ENCODE results near the gene PCCB.

The PCCB gene

DNA sequence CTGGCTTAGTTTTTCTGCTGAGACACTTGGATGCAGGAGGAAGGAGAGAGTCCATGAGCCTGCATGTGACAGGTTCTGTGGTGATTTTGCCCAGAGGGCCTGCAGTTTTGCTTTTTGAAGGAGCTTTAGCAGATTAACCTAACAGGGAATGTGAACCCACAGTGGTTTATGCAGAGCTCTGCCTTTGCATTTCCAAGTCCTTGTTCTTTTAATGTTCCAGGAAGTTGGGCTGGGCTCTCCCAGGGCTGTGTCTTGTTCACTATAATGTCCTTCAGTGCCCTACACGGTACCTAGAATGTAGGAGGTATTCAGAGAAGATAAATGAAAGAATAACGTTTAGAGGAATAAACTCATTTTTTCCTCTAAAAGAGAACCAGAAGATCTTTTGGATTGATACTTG is 50.3 kb downstream of the PCCB start:
- Histone ChIP-seq H4K8ac (ENCODE audit: low read length) (no peak overlapping the region), H2BK12ac (ENCODE audit: low read length in 2 of 2) (no peak overlapping the region), H2BK5ac (ENCODE audit: low read depth, low read length, poor library complexity, severe bottlenecking) (no peak overlapping the region), H4K91ac (ENCODE audit: low read length) (no peak overlapping the region), H3K14ac (ENCODE audit: low read length in 2 of 2) (no peak overlapping the region), H3K18ac (ENCODE audit: low read depth in 1 of 2, low read length in 2 of 2) (no peak overlapping the region), H3K27ac (ENCODE audit: low read length, poor library complexity, severe bottlenecking) (no peak overlapping the region), H2AFZ (ENCODE audit: low read depth, low read length) (no peak overlapping the region), H3K23ac (ENCODE audit: low read length in 2 of 2) (no peak overlapping the region), H3K4me3 (ENCODE audit: insufficient read depth in 1 of 2, low read depth in 1 of 2, low read length in 2 of 2) (no peak overlapping the region), H3K4me1 (ENCODE audit: control insufficient read depth, insufficient read depth, low read depth, low read length) (no peaks in the 10 kb centered on the region), H3K36me3 (ENCODE audit: control insufficient read depth in 1 of 2, insufficient read depth in 2 of 2, low read depth in 1 of 2, low read length in 2 of 2) (peaks cover 26 to 52% of the 10 kb centered on the region in 2 experiments), H2BK120ac (ENCODE audit: low read depth, low read length) (no peak overlapping the region), H2AK5ac (ENCODE audit: low read length, severe bottlenecking) (no peak overlapping the region), H3K79me1 (replicated peaks; ENCODE audit: low read length, poor library complexity, severe bottlenecking) (peaks cover 7% of the 10 kb centered on the region), H3K4me2 (ENCODE audit: low read length, poor library complexity, severe bottlenecking) (no peak overlapping the region), H3K9me3 (ENCODE audit: control insufficient read depth, low read length) (no peaks in the 10 kb centered on the region), H3K9ac (ENCODE audit: low read length) (no peak overlapping the region), H2BK15ac (ENCODE audit: low read depth, poor library complexity, severe bottlenecking) (no peak overlapping the region), H3K27me3 (ENCODE audit: control insufficient read depth in 1 of 2, insufficient read depth in 1 of 2, low read length in 2 of 2) (no peaks in the 10 kb centered on the region), H3K4ac (ENCODE audit: low read depth in 1 of 2, low read length in 2 of 2) (no peak overlapping the region)
- DNase-seq: no peak
- WGBS: no CpG with 5 or more reads among the region's 2 CpGs

DNA sequence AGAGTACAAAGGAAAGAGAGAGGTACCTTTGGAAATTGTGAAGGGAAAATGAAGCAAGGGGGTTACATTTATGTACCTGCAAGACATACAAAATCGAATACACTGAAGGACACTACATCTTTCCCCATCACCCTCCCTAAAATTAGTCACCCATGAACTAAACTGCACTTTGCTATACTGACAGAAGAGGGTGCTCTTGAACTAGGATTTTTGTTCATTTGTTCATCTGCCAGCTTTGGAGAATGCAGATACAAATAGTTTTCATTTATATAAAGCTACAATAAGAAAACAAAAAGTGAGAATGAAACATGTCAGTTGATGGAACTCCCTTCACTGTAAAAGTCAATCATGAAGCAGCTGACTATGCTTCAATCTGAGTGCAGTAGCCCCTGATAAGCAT is 55.7 kb downstream of the PCCB start:
- H2AK5ac ChIP-seq (ENCODE audit: low read length, severe bottlenecking): no peak overlapping the region
- WGBS: no CpG with 5 or more reads among the region's 1 CpG
- H2BK5ac ChIP-seq (ENCODE audit: low read depth, low read length, poor library complexity, severe bottlenecking): no peak overlapping the region
- H3K79me1 ChIP-seq (replicated peaks; ENCODE audit: low read length, poor library complexity, severe bottlenecking): peaks cover 2% of the 10 kb centered on the region
- no peak overlapping the region for H4K91ac ChIP-seq (ENCODE audit: low read length)
- DNase-seq: peak; percentile 52
- no peak overlapping the region for H2BK120ac ChIP-seq (ENCODE audit: low read depth, low read length)
- H3K27ac ChIP-seq (ENCODE audit: low read length, poor library complexity, severe bottlenecking): no peak overlapping the region
- no peaks in the 10 kb centered on the region for H3K27me3 ChIP-seq (ENCODE audit: control insufficient read depth in 1 of 2, insufficient read depth in 1 of 2, low read length in 2 of 2)
- H3K4ac ChIP-seq (ENCODE audit: low read depth in 1 of 2, low read length in 2 of 2): no peak overlapping the region
- no peak overlapping the region for H3K14ac ChIP-seq (ENCODE audit: low read length in 2 of 2)
- H2BK12ac ChIP-seq (ENCODE audit: low read length in 2 of 2): no peak overlapping the region
- H2AFZ ChIP-seq (ENCODE audit: low read depth, low read length): no peak overlapping the region
- H3K4me3 ChIP-seq (ENCODE audit: insufficient read depth in 1 of 2, low read depth in 1 of 2, low read length in 2 of 2): no peak overlapping the region
- H3K9me3 ChIP-seq (ENCODE audit: control insufficient read depth, low read length): no peaks in the 10 kb centered on the region
- no peak overlapping the region for H2BK15ac ChIP-seq (ENCODE audit: low read depth, poor library complexity, severe bottlenecking)
- no peak overlapping the region for H3K4me2 ChIP-seq (ENCODE audit: low read length, poor library complexity, severe bottlenecking)
- H3K9ac ChIP-seq (ENCODE audit: low read length): no peak overlapping the region
- no peaks in the 10 kb centered on the region for H3K4me1 ChIP-seq (ENCODE audit: control insufficient read depth, insufficient read depth, low read depth, low read length)
- H3K23ac ChIP-seq (ENCODE audit: low read length in 2 of 2): no peak overlapping the region
- no peak overlapping the region for H4K8ac ChIP-seq (ENCODE audit: low read length)
- peaks cover 9 to 11% of the 10 kb centered on the region in 2 experiments for H3K36me3 ChIP-seq (ENCODE audit: control insufficient read depth in 1 of 2, insufficient read depth in 2 of 2, low read depth in 1 of 2, low read length in 2 of 2)
- H3K18ac ChIP-seq (ENCODE audit: low read depth in 1 of 2, low read length in 2 of 2): no peak overlapping the region

GRCh38 chr3:136311261-136311660 is 61.1 kb downstream of the PCCB start:
- no peak overlapping the region for H3K18ac ChIP-seq (ENCODE audit: low read depth in 1 of 2, low read length in 2 of 2)
- no peak overlapping the region for H3K4ac ChIP-seq (ENCODE audit: low read depth in 1 of 2, low read length in 2 of 2)
- no peaks in the 10 kb centered on the region for H3K79me1 ChIP-seq (replicated peaks; ENCODE audit: low read length, poor library complexity, severe bottlenecking)
- H3K23ac ChIP-seq (ENCODE audit: low read length in 2 of 2): no peak overlapping the region
- no peak overlapping the region for H2AK5ac ChIP-seq (ENCODE audit: low read length, severe bottlenecking)
- H3K4me2 ChIP-seq (ENCODE audit: low read length, poor library complexity, severe bottlenecking): no peak overlapping the region
- H3K27ac ChIP-seq (ENCODE audit: low read length, poor library complexity, severe bottlenecking): no peak overlapping the region
- H3K27me3 ChIP-seq (ENCODE audit: control insufficient read depth in 1 of 2, insufficient read depth in 1 of 2, low read length in 2 of 2): no peaks in the 10 kb centered on the region
- no peak overlapping the region for H4K91ac ChIP-seq (ENCODE audit: low read length)
- H2BK15ac ChIP-seq (ENCODE audit: low read depth, poor library complexity, severe bottlenecking): no peak overlapping the region
- no peak overlapping the region for H2BK5ac ChIP-seq (ENCODE audit: low read depth, low read length, poor library complexity, severe bottlenecking)
- H3K4me3 ChIP-seq (ENCODE audit: insufficient read depth in 1 of 2, low read depth in 1 of 2, low read length in 2 of 2): no peak overlapping the region
- H2BK12ac ChIP-seq (ENCODE audit: low read length in 2 of 2): no peak overlapping the region
- no peak overlapping the region for H3K9ac ChIP-seq (ENCODE audit: low read length)
- H3K36me3 ChIP-seq (ENCODE audit: control insufficient read depth in 1 of 2, insufficient read depth in 2 of 2, low read depth in 1 of 2, low read length in 2 of 2): no peaks in the 10 kb centered on the region
- no peak overlapping the region for H4K8ac ChIP-seq (ENCODE audit: low read length)
- no peak for DNase-seq
- 99% methylated on average over 2 of the region's 2 CpGs for WGBS
- H3K9me3 ChIP-seq (ENCODE audit: control insufficient read depth, low read length): no peaks in the 10 kb centered on the region
- no peak overlapping the region for H2BK120ac ChIP-seq (ENCODE audit: low read depth, low read length)
- H2AFZ ChIP-seq (ENCODE audit: low read depth, low read length): no peak overlapping the region
- no peak overlapping the region for H3K14ac ChIP-seq (ENCODE audit: low read length in 2 of 2)
- no peaks in the 10 kb centered on the region for H3K4me1 ChIP-seq (ENCODE audit: control insufficient read depth, insufficient read depth, low read depth, low read length)

DNA sequence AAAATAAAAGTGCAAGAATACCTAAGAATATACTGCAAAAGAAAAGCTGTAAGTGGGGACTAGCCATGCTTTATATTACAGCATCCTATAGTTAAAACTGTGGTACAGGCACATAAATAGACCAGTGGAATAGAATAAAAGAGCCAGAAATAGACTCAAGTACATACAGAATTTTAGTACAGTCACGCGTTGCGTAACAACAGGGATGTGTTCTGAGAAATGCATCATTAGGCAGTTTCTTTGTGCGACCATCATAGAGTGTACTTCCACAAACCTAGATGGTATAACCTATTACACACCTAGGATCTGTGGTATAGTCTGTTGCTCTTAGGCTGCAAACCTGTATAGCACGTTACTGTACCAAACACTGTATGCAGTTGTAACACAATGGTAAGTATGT is 61.8 kb downstream of the PCCB start:
- no peak overlapping the region for H3K4me3 ChIP-seq (ENCODE audit: insufficient read depth in 1 of 2, low read depth in 1 of 2, low read length in 2 of 2)
- no peak overlapping the region for H4K8ac ChIP-seq (ENCODE audit: low read length)
- H3K4ac ChIP-seq (ENCODE audit: low read depth in 1 of 2, low read length in 2 of 2): no peak overlapping the region
- no peak overlapping the region for H2BK120ac ChIP-seq (ENCODE audit: low read depth, low read length)
- H4K91ac ChIP-seq (ENCODE audit: low read length): no peak overlapping the region
- H2BK12ac ChIP-seq (ENCODE audit: low read length in 2 of 2): no peak overlapping the region
- no peak for DNase-seq
- no peak overlapping the region for H3K9ac ChIP-seq (ENCODE audit: low read length)
- no peaks in the 10 kb centered on the region for H3K4me1 ChIP-seq (ENCODE audit: control insufficient read depth, insufficient read depth, low read depth, low read length)
- H2AK5ac ChIP-seq (ENCODE audit: low read length, severe bottlenecking): no peak overlapping the region
- no peak overlapping the region for H3K14ac ChIP-seq (ENCODE audit: low read length in 2 of 2)
- H3K79me1 ChIP-seq (replicated peaks; ENCODE audit: low read length, poor library complexity, severe bottlenecking): no peaks in the 10 kb centered on the region
- 98% methylated on average over 4 of the region's 5 CpGs for WGBS
- no peak overlapping the region for H3K4me2 ChIP-seq (ENCODE audit: low read length, poor library complexity, severe bottlenecking)
- no peak overlapping the region for H2BK5ac ChIP-seq (ENCODE audit: low read depth, low read length, poor library complexity, severe bottlenecking)
- H2BK15ac ChIP-seq (ENCODE audit: low read depth, poor library complexity, severe bottlenecking): no peak overlapping the region
- H3K27ac ChIP-seq (ENCODE audit: low read length, poor library complexity, severe bottlenecking): no peak overlapping the region
- H3K23ac ChIP-seq (ENCODE audit: low read length in 2 of 2): no peak overlapping the region
- H3K36me3 ChIP-seq (ENCODE audit: control insufficient read depth in 1 of 2, insufficient read depth in 2 of 2, low read depth in 1 of 2, low read length in 2 of 2): peaks cover 0 to 5% of the 10 kb centered on the region in 2 experiments
- H3K9me3 ChIP-seq (ENCODE audit: control insufficient read depth, low read length): no peaks in the 10 kb centered on the region
- no peak overlapping the region for H2AFZ ChIP-seq (ENCODE audit: low read depth, low read length)
- H3K27me3 ChIP-seq (ENCODE audit: control insufficient read depth in 1 of 2, insufficient read depth in 1 of 2, low read length in 2 of 2): no peaks in the 10 kb centered on the region
- H3K18ac ChIP-seq (ENCODE audit: low read depth in 1 of 2, low read length in 2 of 2): no peak overlapping the region
